H9 (cell line): ENCODE measurements around the gene CAPN2. TPM values are rescaled to one million over a fixed set of nuclear protein-coding genes. Genes with fewer than 3 reads are reported as not detected.

Experiments used
- DNase-seq: peaks from one replicate; pipeline ENCODE4 v3.0.0-alpha.2; 2017
- H2AFZ ChIP-seq: one replicate; pipeline ENCODE4 v1.6.1; 2013; ENCODE audit warnings: mild to moderate bottlenecking, low read length, control low read depth, moderate library complexity
- H2AK5ac ChIP-seq: 2 replicates; pipeline ENCODE4 v1.6.1; 2013; ENCODE audit warnings: low read length, control low read depth, mixed read lengths; ENCODE audit not compliant: insufficient read length
- H2BK120ac ChIP-seq: one replicate; pipeline ENCODE4 v1.6.1; 2013; ENCODE audit warnings: low read depth, mild to moderate bottlenecking, low read length, control low read depth, inconsistent platforms; ENCODE audit not compliant: poor library complexity, severe bottlenecking
- H2BK12ac ChIP-seq: 2 replicates; pipeline ENCODE4 v1.6.1; 2013; ENCODE audit warnings: low read length, control low read depth, mixed read lengths, low read depth; ENCODE audit not compliant: insufficient read length
- H2BK15ac ChIP-seq: 2 replicates; pipeline ENCODE4 v1.6.1; 2013; ENCODE audit warnings: low read depth, low read length, control low read depth
- H2BK20ac ChIP-seq: one replicate; pipeline ENCODE4 v1.6.1; 2013; ENCODE audit warnings: low read depth, mild to moderate bottlenecking, low read length, control low read depth, inconsistent platforms; ENCODE audit not compliant: poor library complexity, severe bottlenecking
- H2BK5ac ChIP-seq: 2 replicates; pipeline ENCODE4 v1.6.1; 2013; ENCODE audit warnings: low read length, control low read depth, mixed read lengths; ENCODE audit not compliant: insufficient read length
- H3K14ac ChIP-seq: 2 replicates; pipeline ENCODE4 v1.6.1; 2013; ENCODE audit warnings: low read length, control low read depth; ENCODE audit not compliant: insufficient read depth
- H3K18ac ChIP-seq: 2 replicates; pipeline ENCODE4 v1.6.1; 2013; ENCODE audit warnings: low read depth, mild to moderate bottlenecking, mixed read lengths, low read length, control low read depth; ENCODE audit not compliant: insufficient read length
- H3K23ac ChIP-seq: 2 replicates; pipeline ENCODE4 v1.6.1; 2013; ENCODE audit warnings: low read length, control low read depth, mixed read lengths, low read depth; ENCODE audit not compliant: insufficient read length
- H3K23me2 ChIP-seq: 2 replicates; pipeline ENCODE4 v1.6.1; 2013; ENCODE audit warnings: low read depth, mild to moderate bottlenecking, mixed read lengths, low read length, control low read depth; ENCODE audit not compliant: insufficient read length, poor library complexity, severe bottlenecking
- H3K27ac ChIP-seq: 2 replicates; pipeline ENCODE4 v1.5.1; 2013; ENCODE audit warnings: low read length, control low read depth, mixed read lengths, low read depth; ENCODE audit not compliant: insufficient read length
- H3K27me3 ChIP-seq: 2 replicates; pipeline ENCODE4 v1.6.1; 2013; ENCODE audit warnings: low read length, control low read depth, inconsistent platforms; ENCODE audit not compliant: insufficient read depth
- H3K4ac ChIP-seq: 2 replicates; pipeline ENCODE4 v1.6.1; 2013; ENCODE audit warnings: low read depth, mild to moderate bottlenecking, control low read depth, inconsistent platforms, low read length, moderate library complexity
- H3K4me1 ChIP-seq: 2 replicates; pipeline ENCODE4 v1.6.1; 2013; ENCODE audit warnings: low read length, control low read depth, inconsistent platforms; ENCODE audit not compliant: insufficient read depth
- H3K4me2 ChIP-seq: 2 replicates; pipeline ENCODE4 v1.6.1; 2013; ENCODE audit warnings: low read length, control low read depth, mixed read lengths; ENCODE audit not compliant: insufficient read length, insufficient read depth
- H3K56ac ChIP-seq: 2 replicates; pipeline ENCODE4 v1.6.1; 2013; ENCODE audit warnings: low read depth, mild to moderate bottlenecking, mixed read lengths, low read length, control low read depth; ENCODE audit not compliant: insufficient read length
- H3K79me1 ChIP-seq: 2 replicates; pipeline ENCODE4 v1.6.1; 2013; ENCODE audit warnings: low read depth, mild to moderate bottlenecking, moderate library complexity, low read length, control low read depth, inconsistent platforms; ENCODE audit not compliant: insufficient read depth, poor library complexity, severe bottlenecking
- H3K79me2 ChIP-seq: 2 replicates; pipeline ENCODE4 v1.6.1; 2013; ENCODE audit warnings: low read length, control low read depth, inconsistent platforms; ENCODE audit not compliant: insufficient read depth
- H3K9ac ChIP-seq: 2 replicates; pipeline ENCODE4 v1.6.1; 2013; ENCODE audit warnings: low read length, control low read depth, mixed read lengths; ENCODE audit not compliant: insufficient read length; ENCODE audit errors: extremely low read depth
- H3K9me3 ChIP-seq: one replicate; pipeline ENCODE4 v1.6.1; 2013; ENCODE audit warnings: low read depth, low read length, inconsistent platforms; ENCODE audit not compliant: control insufficient read depth
- H3T11ph ChIP-seq: one replicate; pipeline ENCODE4 v1.6.1; 2013; ENCODE audit warnings: mild to moderate bottlenecking, low read length, control low read depth, inconsistent platforms
- H4K20me1 ChIP-seq: one replicate; pipeline ENCODE4 v1.6.1; 2013; ENCODE audit not compliant: control insufficient read depth, insufficient read length, insufficient read depth
- H4K5ac ChIP-seq: 2 replicates; pipeline ENCODE4 v1.6.1; 2013; ENCODE audit warnings: low read depth, mild to moderate bottlenecking, mixed read lengths, low read length, control low read depth; ENCODE audit not compliant: insufficient read length
- H4K8ac ChIP-seq: replicated peaks from 2 replicates; pipeline ENCODE4 v1.6.1; 2013; ENCODE audit warnings: low read length, control low read depth, mixed read lengths, low read depth; ENCODE audit not compliant: insufficient read length
- H4K91ac ChIP-seq: 2 replicates; pipeline ENCODE4 v1.6.1; 2013; ENCODE audit warnings: low read depth, mild to moderate bottlenecking, moderate library complexity, mixed read lengths, low read length, control low read depth; ENCODE audit not compliant: insufficient read length
- H3K27ac Mint-ChIP-seq, 3 experiments: 2 replicates in 2 of 3; 3 replicates in 1 of 3; pipeline ENCODE4 v1.8.0; 2020 to 2021; ENCODE audit warnings: mixed read lengths in 3 of 3, mild to moderate bottlenecking in 1 of 3, moderate library complexity in 1 of 3
- H3K27me3 Mint-ChIP-seq: 2 replicates; pipeline ENCODE4 v1.8.0; 2021; ENCODE audit warnings: low read depth, mild to moderate bottlenecking, moderate library complexity, mixed read lengths
- H3K36me3 Mint-ChIP-seq, 3 experiments: 2 replicates in 2 of 3; 3 replicates in 1 of 3; pipeline ENCODE4 v1.8.0; 2020 to 2021; ENCODE audit warnings: low read depth in 3 of 3, mixed read lengths in 3 of 3; ENCODE audit not compliant: insufficient read depth in 1 of 3
- H3K4me1 Mint-ChIP-seq, 2 experiments: 2 replicates each; pipeline ENCODE4 v1.8.0; 2020; ENCODE audit warnings: mixed read lengths in 2 of 2
- H3K4me3 Mint-ChIP-seq, 2 experiments: 2 replicates in 1 of 2; 3 replicates in 1 of 2; pipeline ENCODE4 v1.8.0; 2020 to 2021; ENCODE audit warnings: mild to moderate bottlenecking in 2 of 2, mixed read lengths in 2 of 2, moderate library complexity in 1 of 2
- H3K9me3 Mint-ChIP-seq, 2 experiments: 2 replicates in 1 of 2; 3 replicates in 1 of 2; pipeline ENCODE4 v1.8.0; 2020; ENCODE audit warnings: mild to moderate bottlenecking in 2 of 2, mixed read lengths in 2 of 2, moderate library complexity in 1 of 2
- CTCF ChIP-seq: fragments of 200-600 bp; sonication (generic); conservative IDR thresholded peaks from 3 replicates; pipeline ENCODE4 v1.8.0; 2021; ENCODE audit warnings: antibody characterized with exemption, mild to moderate bottlenecking
- WGBS: extraction: QIAGEN DNeasy Blood & Tissue Kit; methylation state at CpG from one replicate; pipeline ENCODE4 v1.1.7; 2013; ENCODE audit warnings: missing lambda C conversion rate, low lambda C conversion rate, mixed read lengths; ENCODE audit not compliant: insufficient read length; ENCODE audit errors: extremely low coverage; 5-methylcytosine and 5-hydroxymethylcytosine counted together
- total RNA-seq: library from RNA; stranded (reverse); gene quantifications from 2 replicates; pipeline ENCODE4 v1.2.1, GENCODE V29; 2021

The CAPN2 gene
- total RNA-seq, 1 experiment from 2014 or later = 32.2 TPM

- Histone ChIP-seq H3K23me2 (no peaks in the 10 kb centered on the region), H3K27ac (no peak overlapping the region), H4K20me1 (no peaks in the 10 kb centered on the region), H2AK5ac (no peak overlapping the region), H3K56ac (no peak overlapping the region), H3K23ac (no peak overlapping the region), H4K91ac (no peak overlapping the region), H3K14ac (0 out of 2 replicates have a peak overlapping the region, but pooled peaks have one; percentile 39), H2BK15ac (no peak overlapping the region), H3K79me1 (no peaks in the 10 kb centered on the region), H3K4me2 (no peak overlapping the region), H3T11ph (no peak overlapping the region), H3K4me1 (peaks cover 3% of the 10 kb centered on the region; the same call in 1 of the 2 replicates), H3K4ac (no peak overlapping the region), H4K8ac (no peak overlapping the region), H3K9me3 (no peaks in the 10 kb centered on the region), H4K5ac (no peak overlapping the region), H3K9ac (no peak overlapping the region), H3K79me2 (no peaks in the 10 kb centered on the region), H2BK20ac (no peak overlapping the region), H2BK12ac (no peak overlapping the region), H3K27me3 (no peaks in the 10 kb centered on the region; the same call in 1 of the 2 replicates), H2BK5ac (no peak overlapping the region), H2AFZ (no peak overlapping the region), H2BK120ac (no peak overlapping the region), H3K18ac (no peak overlapping the region)
- no peak for TF ChIP-seq CTCF
- Mint-ChIP-seq H3K27me3 (peaks cover 15% of the 10 kb centered on the region), H3K27ac (no peak overlapping the region), H3K4me1 (peaks cover 26 to 33% of the 10 kb centered on the region in 2 experiments), H3K4me3 (no peak overlapping the region), H3K9me3 (no peaks in the 10 kb centered on the region), H3K36me3 (peaks cover 0 to 9% (median 8%) of the 10 kb centered on the region in 3 experiments; a peak in 3 of 7 replicates)
- no CpG with 5 or more reads among the region's 7 CpGs for WGBS
- no peak for DNase-seq
Observed at GRCh38 chr1:223737342-223737741, 25.0 kb downstream of the CAPN2 start.
